ENCODE data around the gene CALHM6.

DNA sequence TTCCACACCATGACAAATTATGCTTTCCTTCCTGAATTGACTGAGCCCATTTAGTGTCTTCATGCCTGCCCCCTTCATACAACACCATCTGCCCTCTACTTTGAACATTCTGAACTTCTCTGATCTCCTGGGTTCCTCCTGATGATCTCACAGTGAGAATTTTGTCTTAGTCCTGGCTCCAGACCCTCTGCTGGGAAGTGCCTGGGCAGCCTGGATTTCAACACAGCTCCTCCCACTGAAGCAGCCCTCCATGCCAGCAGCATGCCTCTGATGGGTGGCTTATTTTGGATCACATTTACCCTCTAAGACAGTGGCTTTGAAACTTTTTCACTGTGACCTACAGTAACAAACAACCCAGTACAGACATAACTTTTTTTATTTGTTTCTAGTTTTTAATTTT, 48.9 kb upstream of the CALHM6 start:
- TF ChIP-seq, protein P1, sequence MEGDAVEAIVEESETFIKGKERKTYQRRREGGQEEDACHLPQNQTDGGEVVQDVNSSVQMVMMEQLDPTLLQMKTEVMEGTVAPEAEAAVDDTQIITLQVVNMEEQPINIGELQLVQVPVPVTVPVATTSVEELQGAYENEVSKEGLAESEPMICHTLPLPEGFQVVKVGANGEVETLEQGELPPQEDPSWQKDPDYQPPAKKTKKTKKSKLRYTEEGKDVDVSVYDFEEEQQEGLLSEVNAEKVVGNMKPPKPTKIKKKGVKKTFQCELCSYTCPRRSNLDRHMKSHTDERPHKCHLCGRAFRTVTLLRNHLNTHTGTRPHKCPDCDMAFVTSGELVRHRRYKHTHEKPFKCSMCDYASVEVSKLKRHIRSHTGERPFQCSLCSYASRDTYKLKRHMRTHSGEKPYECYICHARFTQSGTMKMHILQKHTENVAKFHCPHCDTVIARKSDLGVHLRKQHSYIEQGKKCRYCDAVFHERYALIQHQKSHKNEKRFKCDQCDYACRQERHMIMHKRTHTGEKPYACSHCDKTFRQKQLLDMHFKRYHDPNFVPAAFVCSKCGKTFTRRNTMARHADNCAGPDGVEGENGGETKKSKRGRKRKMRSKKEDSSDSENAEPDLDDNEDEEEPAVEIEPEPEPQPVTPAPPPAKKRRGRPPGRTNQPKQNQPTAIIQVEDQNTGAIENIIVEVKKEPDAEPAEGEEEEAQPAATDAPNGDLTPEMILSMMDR (IDR thresholded peaks at IDR 0.05 in 8 of 11, conservative IDR thresholded peaks at IDR 0.05 in 3 of 11): no peak
- no peak for TF ChIP-seq POLR2A (IDR thresholded peaks at IDR 0.05)
- TF ChIP-seq POLR2AphosphoS5 (IDR thresholded peaks at IDR 0.05): no peak

Data from spleen (tissue), 7 donors.